ENCODE results near the gene UTY. TPM values are rescaled to one million over a fixed set of nuclear protein-coding genes. Genes with fewer than 3 reads are reported as not detected.

UTY gene
- total RNA-seq, 2 donors from 2014 or later: 25.6 to 39.8 TPM

GRCh38 chrY:13415556-13415955 is 64.3 kb downstream of the UTY start:
- intact Hi-C loops (cut with DNase I): no loop called here
- Histone ChIP-seq H3K4me3 (no peak overlapping the region), H3K4me1 (replicated peaks) (no peaks in the 10 kb centered on the region), H3K36me3 (no peaks in the 10 kb centered on the region), H3K9me3 (no peaks in the 10 kb centered on the region), H3K27me3 (replicated peaks; ENCODE audit: insufficient read depth) (no peaks in the 10 kb centered on the region), H3K27ac (no peak overlapping the region)
- DNase-seq (ENCODE audit: low spot score): no peak
- TF ChIP-seq CTCF (IDR thresholded peaks at IDR 0.05) (no peak), POLR2AphosphoS5 (IDR thresholded peaks at IDR 0.05) (no peak), POLR2A (IDR thresholded peaks at IDR 0.05) (no peak)

GRCh38 chrY:13398876-13399275 is 81.0 kb downstream of the UTY start:
- Histone ChIP-seq H3K36me3 (no peaks in the 10 kb centered on the region), H3K4me3 (no peak overlapping the region), H3K4me1 (replicated peaks) (no peaks in the 10 kb centered on the region), H3K27me3 (replicated peaks; ENCODE audit: insufficient read depth) (no peaks in the 10 kb centered on the region), H3K9me3 (no peaks in the 10 kb centered on the region), H3K27ac (no peak overlapping the region)
- WGBS: 54% methylated on average over 2 of the region's 2 CpGs
- intact Hi-C loops (cut with DNase I): no loop called here
- no peak for TF ChIP-seq CTCF (IDR thresholded peaks at IDR 0.05)
- TF ChIP-seq POLR2A (IDR thresholded peaks at IDR 0.05): no peak
- TF ChIP-seq POLR2AphosphoS5 (IDR thresholded peaks at IDR 0.05): no peak
- no peak for DNase-seq (ENCODE audit: low spot score)

- no peak for TF ChIP-seq CTCF (IDR thresholded peaks at IDR 0.05)
- TF ChIP-seq POLR2A (IDR thresholded peaks at IDR 0.05): no peak
- no peak for TF ChIP-seq POLR2AphosphoS5 (IDR thresholded peaks at IDR 0.05)
- Histone ChIP-seq H3K4me1 (replicated peaks) (no peaks in the 10 kb centered on the region), H3K27me3 (replicated peaks; ENCODE audit: insufficient read depth) (no peaks in the 10 kb centered on the region), H3K36me3 (no peaks in the 10 kb centered on the region), H3K27ac (no peak overlapping the region), H3K4me3 (no peak overlapping the region), H3K9me3 (no peaks in the 10 kb centered on the region)
- 87% methylated on average over 7 of the region's 7 CpGs for WGBS
- intact Hi-C loops (cut with DNase I): no loop called here
- DNase-seq (ENCODE audit: low spot score): no peak
Observed at GRCh38 chrY:13381110-13381683, 98.6 kb downstream of the UTY start.

GRCh38 chrY:13370868-13371800 is 108.7 kb downstream of the UTY start:
- H3K27ac ChIP-seq: no peak overlapping the region
- H3K36me3 ChIP-seq: no peaks in the 10 kb centered on the region
- TF ChIP-seq POLR2A (IDR thresholded peaks at IDR 0.05) (no peak), CTCF (IDR thresholded peaks at IDR 0.05) (no peak), POLR2AphosphoS5 (IDR thresholded peaks at IDR 0.05) (no peak)
- no peaks in the 10 kb centered on the region for H3K9me3 ChIP-seq
- no peaks in the 10 kb centered on the region for H3K4me1 ChIP-seq (replicated peaks)
- no peaks in the 10 kb centered on the region for H3K27me3 ChIP-seq (replicated peaks; ENCODE audit: insufficient read depth)
- intact Hi-C loops (cut with DNase I): no loop called here
- no peak for DNase-seq (ENCODE audit: low spot score)
- 90% methylated on average over 6 of the region's 6 CpGs for WGBS
- no peak overlapping the region for H3K4me3 ChIP-seq

- Histone ChIP-seq H3K9me3 (no peaks in the 10 kb centered on the region), H3K36me3 (no peaks in the 10 kb centered on the region), H3K27ac (no peak overlapping the region), H3K4me3 (no peak overlapping the region), H3K27me3 (replicated peaks; ENCODE audit: insufficient read depth) (no peaks in the 10 kb centered on the region), H3K4me1 (replicated peaks) (no peaks in the 10 kb centered on the region)
- TF ChIP-seq CTCF (IDR thresholded peaks at IDR 0.05): no peak
- TF ChIP-seq POLR2AphosphoS5 (IDR thresholded peaks at IDR 0.05): no peak
- TF ChIP-seq POLR2A (IDR thresholded peaks at IDR 0.05): no peak
- intact Hi-C loops (cut with DNase I): no loop called here
- DNase-seq (ENCODE audit: low spot score): no peak
Observed at GRCh38 chrY:13370245-13370644, 109.6 kb downstream of the UTY start.
